Keratinocyte (primary cell): ENCODE measurements around the gene GRIK2. TPM values are rescaled to one million over a fixed set of nuclear protein-coding genes. Genes with fewer than 3 reads are reported as not detected.

Experiments used
- DNase-seq: peaks from one replicate; pipeline ENCODE4 v3.0.0-alpha.2; 2011; ENCODE audit warnings: low read depth, missing footprints, low spot score
- FAIRE-seq: peaks from 2 replicates; lab custom pipeline; 2011; peaks lifted over from hg19 to GRCh38; lab: Jason Lieb, UNC
- H2AFZ ChIP-seq: 2 replicates; pipeline ENCODE4 v1.6.0; 2012; ENCODE audit warnings: low read length, control low read depth, inconsistent platforms; ENCODE audit not compliant: control insufficient read depth
- H3K27ac ChIP-seq: 2 replicates; pipeline ENCODE4 v1.5.1; 2011; ENCODE audit warnings: low read length; ENCODE audit not compliant: control insufficient read depth, insufficient read depth
- H3K27me3 ChIP-seq: 3 replicates; pipeline ENCODE4 v1.6.0; 2011; ENCODE audit warnings: low read length; ENCODE audit not compliant: control insufficient read depth, insufficient read depth; ENCODE audit errors: extremely low read depth
- H3K36me3 ChIP-seq, 2 experiments: 2 replicates in 1 of 2; 3 replicates in 1 of 2; pipeline ENCODE4 v1.5.1; 2011; ENCODE audit warnings: low read length in 2 of 2, mild to moderate bottlenecking in 1 of 2; ENCODE audit not compliant: control insufficient read depth in 2 of 2, insufficient read depth in 2 of 2; ENCODE audit errors: extremely low read depth in 1 of 2
- H3K4me1 ChIP-seq: 3 replicates; pipeline ENCODE4 v1.5.1; 2011; ENCODE audit warnings: low read length; ENCODE audit not compliant: control insufficient read depth, insufficient read depth; ENCODE audit errors: extremely low read depth
- H3K4me2 ChIP-seq: 3 replicates; pipeline ENCODE4 v1.6.0; 2011; ENCODE audit warnings: low read depth, low read length; ENCODE audit not compliant: control insufficient read depth, insufficient read depth; ENCODE audit errors: extremely low read depth
- H3K4me3 ChIP-seq, 3 experiments: fragments of 200-600 bp in 1 of 3; sonication (generic) in 1 of 3; 2 replicates in 2 of 3; 3 replicates in 1 of 3; pipeline ENCODE4 v1.5.1; 2011 to 2016; ENCODE audit warnings: low read length in 3 of 3, mild to moderate bottlenecking in 3 of 3, control low read depth in 2 of 3, inconsistent platforms in 1 of 3, low read depth in 1 of 3, mixed read lengths in 1 of 3, mixed run types in 1 of 3, moderate library complexity in 1 of 3; ENCODE audit not compliant: control insufficient read depth in 2 of 3, insufficient read depth in 2 of 3; ENCODE audit errors: extremely low read depth in 1 of 3
- H3K79me2 ChIP-seq: 2 replicates; pipeline ENCODE4 v1.6.0; 2012; ENCODE audit warnings: low read length; ENCODE audit not compliant: control insufficient read depth, insufficient read depth
- H3K9ac ChIP-seq: 3 replicates; pipeline ENCODE4 v1.6.0; 2011; ENCODE audit warnings: low read length; ENCODE audit not compliant: control insufficient read depth, insufficient read depth; ENCODE audit errors: extremely low read depth
- H3K9me1 ChIP-seq: 3 replicates; pipeline ENCODE4 v1.6.0; 2011; ENCODE audit warnings: low read length; ENCODE audit not compliant: control insufficient read depth, insufficient read depth; ENCODE audit errors: extremely low read depth
- H3K9me3 ChIP-seq: 2 replicates; pipeline ENCODE4 v1.5.1; 2012; ENCODE audit warnings: low read depth, low read length; ENCODE audit not compliant: control insufficient read depth
- H4K20me1 ChIP-seq: 3 replicates; pipeline ENCODE4 v1.6.0; 2011; ENCODE audit warnings: low read length; ENCODE audit not compliant: control insufficient read depth, insufficient read depth; ENCODE audit errors: extremely low read depth
- CTCF ChIP-seq, 3 experiments: IDR thresholded peaks in 1 of 3; conservative IDR thresholded peaks in 1 of 3; optimal IDR thresholded peaks in 1 of 3; 2 replicates in 2 of 3; 3 replicates in 1 of 3; pipeline versions ENCODE3 to v1.5.1; 2011; ENCODE audit warnings: low read length in 3 of 3, mild to moderate bottlenecking in 3 of 3, moderate library complexity in 2 of 3, control low read depth in 1 of 3, inconsistent platforms in 1 of 3; ENCODE audit not compliant: insufficient read depth in 2 of 3; ENCODE audit errors: extremely low read depth in 1 of 3
- EZH2 ChIP-seq: IDR thresholded peaks from one replicate; pipeline ENCODE4 v1.6.1; 2012; ENCODE audit warnings: inconsistent platforms, mild to moderate bottlenecking, low read length, moderate library complexity
- dilution Hi-C: fragments of 300-500 bp; cut with MboI; formaldehyde crosslinking; loops from one replicate; pipeline ENCODE4 v1.7.0; 2020; ENCODE audit warnings: low sequenced_read_pairs; ENCODE audit not compliant: extremely low pct_ligation_motif_present
- polyA plus RNA-seq, 5 experiments: library from polyadenylated mRNA; depleted of rRNA in 3 of 5; stranded (reverse) in 3 of 5; stranded (forward) in 1 of 5; unstranded in 1 of 5; fragments of >200 nt; gene quantifications; 1 replicate in 1 of 5; 2 replicates in 3 of 5; 3 replicates in 1 of 5; pipeline versions ENCODE4 v1.2.1 to v1.2.3, GENCODE V29; 2011 to 2012; ENCODE audit warnings: missing spikeins in 2 of 5, low read depth in 1 of 5, low replicate concordance in 1 of 5

GRIK2 gene
- polyA plus RNA-seq, 1 donor (not counting 4 experiments of a cell fraction or from before 2014, with no cell fraction given): 0.01 TPM

- no peak for DNase-seq
- Histone ChIP-seq H3K9ac (no peak overlapping the region), H4K20me1 (no peaks in the 10 kb centered on the region), H3K4me3 (no peak overlapping the region), H3K36me3 (no peaks in the 10 kb centered on the region), H2AFZ (no peak overlapping the region), H3K4me2 (no peak overlapping the region), H3K4me1 (no peaks in the 10 kb centered on the region), H3K27ac (no peak overlapping the region), H3K9me3 (no peaks in the 10 kb centered on the region), H3K79me2 (no peaks in the 10 kb centered on the region), H3K9me1 (no peaks in the 10 kb centered on the region), H3K27me3 (no peaks in the 10 kb centered on the region)
- no peak for TF ChIP-seq EZH2
- TF ChIP-seq CTCF (optimal IDR thresholded peaks at IDR 0.05 in 1 of 3, IDR thresholded peaks at IDR 0.05 in 1 of 3, conservative IDR thresholded peaks at IDR 0.05 in 1 of 3; ENCODE audit: extremely low read depth in 1 of 3, insufficient read depth in 2 of 3, low read length in 3 of 3): no peak
- FAIRE-seq: no peak
- dilution Hi-C loops: no loop called here
Observed at GRCh38 chr6:101454106-101454676, 60.7 kb downstream of the GRIK2 start.

GRCh38 chr6:101458336-101458735 lies 64.8 kb downstream of the GRIK2 start:
- dilution Hi-C loops: no loop called here

More at GRCh38 chr6:101458336-101458735, 64.8 kb downstream of the GRIK2 start:
- Histone ChIP-seq H3K9ac (no peak overlapping the region), H3K4me2 (no peak overlapping the region), H2AFZ (no peak overlapping the region), H3K4me3 (no peak overlapping the region), H3K79me2 (no peaks in the 10 kb centered on the region), H3K9me3 (no peaks in the 10 kb centered on the region), H3K4me1 (no peaks in the 10 kb centered on the region), H3K27me3 (no peaks in the 10 kb centered on the region), H3K27ac (no peak overlapping the region), H4K20me1 (no peaks in the 10 kb centered on the region), H3K9me1 (no peaks in the 10 kb centered on the region), H3K36me3 (no peaks in the 10 kb centered on the region)
- FAIRE-seq (no peak), DNase-seq (no peak)
- no peak for TF ChIP-seq EZH2
- TF ChIP-seq CTCF (optimal IDR thresholded peaks at IDR 0.05 in 1 of 3, IDR thresholded peaks at IDR 0.05 in 1 of 3, conservative IDR thresholded peaks at IDR 0.05 in 1 of 3; ENCODE audit: extremely low read depth in 1 of 3, insufficient read depth in 2 of 3, low read length in 3 of 3): no peak
